Measurements from ENCODE around the gene GLT8D2.

GLT8D2 gene

DNA sequence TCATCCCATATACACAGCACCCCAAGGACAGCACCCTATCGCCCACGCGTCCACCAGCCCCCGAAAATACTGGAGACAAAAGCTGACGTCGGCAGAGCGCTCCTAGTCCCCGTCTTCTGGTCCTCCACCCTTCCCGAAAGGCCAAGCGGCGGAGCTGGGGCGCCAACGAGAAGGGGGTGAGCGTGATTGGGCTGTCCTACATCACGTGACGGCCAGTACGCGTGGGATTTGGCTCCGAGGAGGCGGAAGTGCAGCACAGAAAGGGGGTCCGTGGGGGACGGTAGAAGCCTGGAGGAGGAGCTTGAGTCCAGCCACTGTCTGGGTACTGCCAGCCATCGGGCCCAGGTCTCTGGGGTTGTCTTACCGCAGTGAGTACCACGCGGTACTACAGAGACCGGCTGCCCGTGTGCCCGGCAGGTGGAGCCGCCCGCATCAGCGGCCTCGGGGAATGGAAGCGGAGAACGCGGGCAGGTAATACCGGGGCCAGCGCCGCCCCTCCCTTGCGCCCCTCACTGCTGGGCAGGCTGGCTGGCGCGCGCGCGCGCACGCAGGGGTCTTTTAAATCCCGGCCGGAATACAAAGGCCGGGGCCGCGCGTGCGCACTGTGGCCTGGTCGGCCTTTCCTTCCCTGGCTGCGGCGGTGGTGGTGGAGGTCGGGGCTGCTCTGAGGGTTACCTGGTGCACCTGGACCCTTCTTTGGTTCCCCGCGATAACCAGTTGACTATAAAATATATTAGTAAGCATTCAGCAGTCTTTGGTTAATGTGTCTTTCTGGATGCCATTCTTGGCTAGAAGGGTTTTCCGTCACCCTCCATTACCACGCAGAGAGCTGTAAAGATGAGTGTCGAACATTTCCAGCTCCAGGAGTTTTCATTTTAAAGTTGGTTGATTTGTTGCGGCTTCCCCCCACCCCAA lies 84.1 kb downstream of the GLT8D2 start, which contains the start of gene TDG:
Gene TDG (plus strand): TSS at position 283 of the 915 bp plus-strand sequence. CDS start 166 bp downstream, at position 449.
- TF ChIP-seq, protein P1, sequence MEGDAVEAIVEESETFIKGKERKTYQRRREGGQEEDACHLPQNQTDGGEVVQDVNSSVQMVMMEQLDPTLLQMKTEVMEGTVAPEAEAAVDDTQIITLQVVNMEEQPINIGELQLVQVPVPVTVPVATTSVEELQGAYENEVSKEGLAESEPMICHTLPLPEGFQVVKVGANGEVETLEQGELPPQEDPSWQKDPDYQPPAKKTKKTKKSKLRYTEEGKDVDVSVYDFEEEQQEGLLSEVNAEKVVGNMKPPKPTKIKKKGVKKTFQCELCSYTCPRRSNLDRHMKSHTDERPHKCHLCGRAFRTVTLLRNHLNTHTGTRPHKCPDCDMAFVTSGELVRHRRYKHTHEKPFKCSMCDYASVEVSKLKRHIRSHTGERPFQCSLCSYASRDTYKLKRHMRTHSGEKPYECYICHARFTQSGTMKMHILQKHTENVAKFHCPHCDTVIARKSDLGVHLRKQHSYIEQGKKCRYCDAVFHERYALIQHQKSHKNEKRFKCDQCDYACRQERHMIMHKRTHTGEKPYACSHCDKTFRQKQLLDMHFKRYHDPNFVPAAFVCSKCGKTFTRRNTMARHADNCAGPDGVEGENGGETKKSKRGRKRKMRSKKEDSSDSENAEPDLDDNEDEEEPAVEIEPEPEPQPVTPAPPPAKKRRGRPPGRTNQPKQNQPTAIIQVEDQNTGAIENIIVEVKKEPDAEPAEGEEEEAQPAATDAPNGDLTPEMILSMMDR (conservative IDR thresholded peaks at IDR 0.05; ENCODE audit: low read depth, low read length), result no peak
- H3K4me3 ChIP-seq (ENCODE audit: low read length), result peak within 1 kb of the TSS; percentile 60
- peak; percentile 96 for DNase-seq (ENCODE audit: low read depth)

DNA sequence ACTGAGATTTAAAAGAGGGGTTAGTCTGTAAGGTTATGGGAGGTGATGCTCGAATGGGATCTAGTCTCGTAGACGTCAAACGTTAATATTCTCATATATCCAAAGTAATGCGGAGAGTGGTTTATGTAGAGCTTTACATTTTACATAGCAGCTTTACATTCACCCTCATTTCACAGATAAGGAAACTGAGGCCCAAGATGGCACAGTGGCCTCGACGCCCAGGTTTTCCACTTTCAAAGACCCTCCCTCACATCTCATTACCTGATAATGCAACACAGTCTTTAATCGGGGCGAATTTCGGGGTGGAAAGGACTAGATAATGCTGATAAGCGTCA lies 84.8 kb downstream of the GLT8D2 start:
- H3K4me3 ChIP-seq (ENCODE audit: low read length), result peak overlapping the region; percentile 60
- DNase-seq (ENCODE audit: low read depth), result no peak
- TF ChIP-seq, protein P1 (conservative IDR thresholded peaks at IDR 0.05; ENCODE audit: low read depth, low read length), result no peak

DNA sequence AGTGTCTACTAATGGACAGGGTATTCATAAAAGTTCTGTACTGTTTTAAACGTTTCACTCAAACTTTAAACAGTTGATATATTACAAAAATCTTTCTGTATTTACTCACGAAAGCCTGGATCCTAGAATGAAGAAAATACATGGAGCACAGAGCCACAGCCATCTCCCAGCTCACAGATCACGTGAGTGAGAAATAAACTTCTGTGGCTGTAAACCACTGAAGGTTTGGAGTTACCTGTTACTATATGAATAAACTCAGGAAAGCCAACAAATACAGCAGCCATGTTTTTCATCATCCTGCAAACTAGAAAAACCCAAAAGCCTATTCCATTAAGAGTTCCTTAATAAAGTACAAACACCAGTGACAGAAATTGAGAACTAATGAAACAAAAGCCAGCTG lies 85.2 kb downstream of the GLT8D2 start:
- H3K4me3 ChIP-seq (ENCODE audit: low read length), result peak overlapping the region; percentile 60
- DNase-seq (ENCODE audit: low read depth), result no peak
- TF ChIP-seq, protein P1 (conservative IDR thresholded peaks at IDR 0.05; ENCODE audit: low read depth, low read length), result no peak

DNA sequence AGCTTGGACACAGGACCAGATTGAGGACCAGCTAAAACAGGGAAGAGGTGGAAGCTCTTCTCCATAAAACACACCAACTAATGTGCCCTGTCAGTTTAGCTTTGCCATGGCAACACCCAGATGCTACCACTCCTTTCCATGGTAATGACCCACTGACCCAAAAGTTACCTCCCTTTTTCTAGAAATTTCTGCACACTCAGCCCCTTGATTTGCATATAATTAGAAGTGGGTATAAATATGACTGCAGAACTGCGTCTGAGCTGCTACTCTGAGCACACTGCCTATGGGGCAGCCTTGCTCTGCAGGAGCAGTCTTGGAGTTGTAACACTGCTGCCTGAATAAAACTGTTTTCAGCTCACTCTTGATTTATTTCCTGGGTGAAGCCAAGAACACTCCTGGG lies 87.5 kb downstream of the GLT8D2 start:
- H3K4me3 ChIP-seq (ENCODE audit: low read length), result no peak overlapping the region
- TF ChIP-seq, protein P1 (conservative IDR thresholded peaks at IDR 0.05; ENCODE audit: low read depth, low read length), result no peak
- DNase-seq (ENCODE audit: low read depth), result no peak

DNA sequence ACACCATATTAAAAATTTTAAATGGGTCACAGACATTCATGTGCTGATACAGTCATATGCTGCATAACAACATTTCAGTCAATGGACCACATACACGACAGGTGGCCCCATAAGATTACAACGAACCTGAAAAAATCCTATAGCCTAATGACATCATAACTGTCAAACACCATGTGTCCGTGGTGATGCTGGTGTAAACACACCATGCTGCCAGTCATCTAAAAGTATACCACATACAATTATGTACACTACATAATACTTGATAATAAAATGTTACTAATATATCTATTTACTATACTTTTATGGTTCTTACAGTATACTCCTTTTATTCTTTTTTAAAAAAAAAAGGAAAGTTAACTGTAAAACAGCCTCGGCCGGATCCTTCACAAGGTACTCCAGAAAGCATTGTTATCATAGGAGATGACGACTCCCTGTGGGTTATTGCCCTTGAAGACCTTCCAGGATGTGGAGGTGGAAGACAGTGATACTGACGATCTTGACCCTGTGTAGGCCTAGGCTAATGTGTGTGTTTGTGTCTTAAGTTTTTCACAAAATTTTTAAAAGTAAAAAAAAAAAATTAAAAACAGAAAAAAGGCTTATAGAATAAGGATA lies 89.3 kb downstream of the GLT8D2 start:
- H3K4me3 ChIP-seq (ENCODE audit: low read length), result no peak overlapping the region
- TF ChIP-seq, protein P1 (conservative IDR thresholded peaks at IDR 0.05; ENCODE audit: low read depth, low read length), result no peak
- no peak for DNase-seq (ENCODE audit: low read depth)

DNA sequence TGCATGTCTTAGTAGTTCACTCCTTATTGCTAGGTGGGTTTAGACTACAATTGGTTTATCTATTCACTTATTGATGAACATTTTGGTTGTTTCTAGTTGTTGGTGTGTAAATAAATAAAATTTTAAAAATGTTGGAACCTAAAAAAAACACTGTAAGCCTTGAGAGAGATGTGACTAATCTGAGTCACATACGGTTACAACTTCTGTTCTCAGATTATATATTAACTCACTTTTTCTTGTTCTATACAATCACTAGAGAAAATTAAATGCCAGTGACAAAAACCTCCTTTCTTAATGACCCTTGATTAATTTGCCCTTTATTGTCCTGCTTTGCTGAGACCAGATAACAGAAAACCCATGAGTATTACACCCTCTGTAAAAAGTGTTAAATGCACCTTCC lies 91.4 kb downstream of the GLT8D2 start:
- no peak for DNase-seq (ENCODE audit: low read depth)
- no peak overlapping the region for H3K4me3 ChIP-seq (ENCODE audit: low read length)
- TF ChIP-seq, protein P1 (conservative IDR thresholded peaks at IDR 0.05; ENCODE audit: low read depth, low read length), result no peak
